Thoracic aorta (tissue), 2 donors: ENCODE data around the gene FER. TPM values are rescaled to one million over a fixed set of nuclear protein-coding genes. Genes with fewer than 3 reads are reported as not detected.

Source experiments
- ATAC-seq: fragments of 150-250 bp; one replicate; pipeline ENCODE4 v1.8.0; 2017; ENCODE audit warnings: low read depth; ENCODE audit not compliant: insufficient number of reproducible peaks, low FRiP score
- DNase-seq: peaks from one replicate; pipeline ENCODE4 v3.0.0-alpha.2; 2020; ENCODE audit warnings: low spot score
- H3K27ac ChIP-seq, 2 donors: fragments of 200-600 bp; sonication (generic); 1 replicate in 1 of 2; 2 replicates in 1 of 2; pipeline ENCODE4 v1.5.1; 2016; ENCODE audit warnings: mild to moderate bottlenecking in 2 of 2, moderate library complexity in 2 of 2
- H3K27me3 ChIP-seq: fragments of 200-600 bp; sonication (generic); replicated peaks from 2 replicates; pipeline ENCODE4 v1.6.0; 2016; ENCODE audit warnings: mild to moderate bottlenecking; ENCODE audit not compliant: insufficient read depth
- H3K36me3 ChIP-seq: fragments of 200-600 bp; sonication (generic); one replicate; pipeline ENCODE4 v1.5.1; 2016
- H3K4me1 ChIP-seq, 2 donors: fragments of 200-600 bp; sonication (generic); 1 replicate in 1 of 2; 2 replicates in 1 of 2; pipeline versions ENCODE4 v1.5.1 to v1.6.0; 2016; ENCODE audit warnings: low read depth in 2 of 2, mild to moderate bottlenecking in 1 of 2; ENCODE audit not compliant: control insufficient read depth in 1 of 2
- H3K4me3 ChIP-seq: fragments of 200-600 bp; sonication (generic); 2 replicates; pipeline ENCODE4 v1.5.1; 2016; ENCODE audit warnings: mild to moderate bottlenecking
- H3K9me3 ChIP-seq: fragments of 200-600 bp; sonication (generic); 2 replicates; pipeline ENCODE4 v1.5.1; 2016
- total RNA-seq, 2 donors: library from RNA; depleted of rRNA; stranded (reverse); fragments of >200 nt; gene quantifications; one replicate each; pipeline versions ENCODE4 v1.1.0 to v1.2.3, GENCODE V29; 2016
- TF ChIP-seq, protein P1 (sequence below): fragments of 200-600 bp; sonication (generic); IDR thresholded peaks from one replicate; pipeline ENCODE4 v1.5.1; 2019; ENCODE audit warnings: antibody characterized with exemption

FER gene
- total RNA-seq, 2 donors from 2014 or later, result 15.6 to 38.1 TPM

DNA sequence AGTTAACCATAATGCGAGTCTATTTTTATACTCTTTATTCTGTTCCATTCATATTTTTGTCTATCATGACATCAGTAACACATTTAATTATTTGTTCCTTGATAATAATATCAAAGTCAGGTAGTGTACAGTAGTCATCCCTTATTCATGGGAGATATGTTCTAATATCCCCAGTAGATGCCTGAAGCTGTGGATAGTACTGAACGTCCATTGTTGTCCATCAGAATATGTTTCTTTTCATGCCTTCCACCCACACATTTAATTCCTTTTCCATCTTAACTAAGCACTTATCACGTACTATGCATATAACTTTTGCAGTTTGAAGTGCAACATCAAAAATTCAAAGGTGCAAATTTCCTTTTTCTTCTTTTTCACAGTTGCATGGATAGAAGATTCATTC lies 53.6 kb downstream of the FER start:
- TF ChIP-seq, protein P1, sequence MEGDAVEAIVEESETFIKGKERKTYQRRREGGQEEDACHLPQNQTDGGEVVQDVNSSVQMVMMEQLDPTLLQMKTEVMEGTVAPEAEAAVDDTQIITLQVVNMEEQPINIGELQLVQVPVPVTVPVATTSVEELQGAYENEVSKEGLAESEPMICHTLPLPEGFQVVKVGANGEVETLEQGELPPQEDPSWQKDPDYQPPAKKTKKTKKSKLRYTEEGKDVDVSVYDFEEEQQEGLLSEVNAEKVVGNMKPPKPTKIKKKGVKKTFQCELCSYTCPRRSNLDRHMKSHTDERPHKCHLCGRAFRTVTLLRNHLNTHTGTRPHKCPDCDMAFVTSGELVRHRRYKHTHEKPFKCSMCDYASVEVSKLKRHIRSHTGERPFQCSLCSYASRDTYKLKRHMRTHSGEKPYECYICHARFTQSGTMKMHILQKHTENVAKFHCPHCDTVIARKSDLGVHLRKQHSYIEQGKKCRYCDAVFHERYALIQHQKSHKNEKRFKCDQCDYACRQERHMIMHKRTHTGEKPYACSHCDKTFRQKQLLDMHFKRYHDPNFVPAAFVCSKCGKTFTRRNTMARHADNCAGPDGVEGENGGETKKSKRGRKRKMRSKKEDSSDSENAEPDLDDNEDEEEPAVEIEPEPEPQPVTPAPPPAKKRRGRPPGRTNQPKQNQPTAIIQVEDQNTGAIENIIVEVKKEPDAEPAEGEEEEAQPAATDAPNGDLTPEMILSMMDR, result no peak
- no peaks in the 10 kb centered on the region for H3K36me3 ChIP-seq
- no peak overlapping the region for H3K27ac ChIP-seq
- peaks cover 6% of the 10 kb centered on the region for H3K9me3 ChIP-seq
- H3K4me1 ChIP-seq, result peaks cover 6 to 12% of the 10 kb centered on the region in 2 donors
- H3K27me3 ChIP-seq, result no peaks in the 10 kb centered on the region
- no peak overlapping the region for H3K4me3 ChIP-seq
- no peak for DNase-seq
- no peak for ATAC-seq

DNA sequence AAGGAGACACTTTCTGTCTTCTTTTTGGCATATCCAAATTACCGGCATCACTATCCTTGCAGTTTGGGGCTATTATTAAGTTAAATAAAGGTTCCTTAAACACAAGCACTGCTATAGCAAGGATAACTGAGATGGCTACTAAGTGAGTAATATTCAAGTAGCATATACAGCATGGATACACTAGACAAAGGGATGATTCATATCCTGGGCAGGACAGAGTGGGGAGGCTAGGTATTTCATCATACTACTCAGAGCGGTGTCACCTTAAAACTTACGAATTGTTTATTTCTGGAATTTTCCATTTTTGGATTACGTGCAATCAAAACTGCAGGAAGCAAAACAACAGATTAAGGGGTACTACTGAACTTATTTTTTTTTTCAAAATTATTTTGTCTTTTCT lies 54.1 kb downstream of the FER start:
- no peak overlapping the region for H3K27ac ChIP-seq
- no peak for ATAC-seq

DNA sequence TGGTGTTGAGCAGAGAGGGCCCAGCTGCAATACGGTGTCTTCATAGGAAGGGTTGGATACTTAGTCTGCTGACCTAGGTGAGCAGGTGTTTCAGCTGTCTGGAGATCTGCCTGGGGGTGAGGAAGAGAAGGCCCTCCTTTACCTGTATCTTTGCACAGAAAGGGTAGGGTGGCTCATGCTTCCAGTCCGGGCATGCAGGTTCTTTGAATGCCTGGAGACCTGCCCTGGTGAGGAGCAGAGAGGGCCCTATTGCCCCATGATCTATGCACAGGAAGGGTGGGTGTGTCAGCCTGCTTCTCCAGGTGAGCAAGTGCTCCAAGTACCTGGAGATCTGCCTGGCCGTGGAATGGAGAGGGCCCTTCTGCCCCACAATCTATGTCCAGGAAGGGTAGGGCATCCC lies 63.0 kb downstream of the FER start:
- Histone ChIP-seq H3K4me3 (no peak overlapping the region), H3K4me1 (peaks cover 5 to 6% of the 10 kb centered on the region in 2 donors), H3K9me3 (no peaks in the 10 kb centered on the region), H3K36me3 (no peaks in the 10 kb centered on the region), H3K27me3 (no peaks in the 10 kb centered on the region), H3K27ac (no peak overlapping the region)
- TF ChIP-seq, protein P1, result no peak
- ATAC-seq, result no peak
- no peak for DNase-seq

More for the DNA sequence above, 54.1 kb downstream of the FER start:
- Histone ChIP-seq H3K27me3 (no peaks in the 10 kb centered on the region), H3K4me3 (no peak overlapping the region), H3K4me1 (peaks cover 6 to 12% of the 10 kb centered on the region in 2 donors), H3K9me3 (peaks cover 6% of the 10 kb centered on the region), H3K36me3 (no peaks in the 10 kb centered on the region)
- TF ChIP-seq, protein P1, result no peak
- no peak for DNase-seq

DNA sequence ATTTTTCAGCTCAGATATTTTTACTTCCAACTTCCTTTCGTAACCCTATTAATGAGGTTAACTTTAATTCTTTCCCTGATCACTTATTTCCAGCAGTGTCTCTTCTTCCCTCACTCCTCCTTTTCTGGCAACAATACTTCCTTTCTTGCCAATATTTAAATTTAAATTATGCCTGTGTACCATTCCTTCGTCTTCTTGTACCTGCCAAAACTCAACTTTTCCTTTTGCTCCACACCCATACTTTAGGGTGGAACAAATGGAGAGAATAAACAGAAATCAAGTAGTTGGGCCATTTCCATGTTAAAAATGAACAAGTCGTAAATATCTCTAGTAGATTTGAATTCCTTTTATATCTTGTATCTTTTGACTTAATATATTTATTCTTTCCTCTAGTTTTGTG lies 66.0 kb downstream of the FER start:
- Histone ChIP-seq H3K4me1 (peaks cover 10 to 19% of the 10 kb centered on the region in 2 donors), H3K27ac (no peak overlapping the region)

GRCh38 chr5:108814551-108814950 lies 66.9 kb downstream of the FER start:
- H3K36me3 ChIP-seq, result no peaks in the 10 kb centered on the region
- ATAC-seq, result no peak
- TF ChIP-seq, protein P1, result no peak
- peaks cover 10 to 21% of the 10 kb centered on the region in 2 donors for H3K4me1 ChIP-seq
- H3K9me3 ChIP-seq, result no peaks in the 10 kb centered on the region
- peak overlapping the region in 1 of 2 donors; percentile 27 for H3K27ac ChIP-seq
- no peak overlapping the region for H3K4me3 ChIP-seq
- H3K27me3 ChIP-seq, result no peaks in the 10 kb centered on the region
- DNase-seq, result no peak

More for the DNA sequence above, 66.0 kb downstream of the FER start:
- Histone ChIP-seq H3K9me3 (no peaks in the 10 kb centered on the region), H3K36me3 (no peaks in the 10 kb centered on the region), H3K4me3 (no peak overlapping the region), H3K27me3 (no peaks in the 10 kb centered on the region)
- ATAC-seq (no peak), DNase-seq (no peak)
- TF ChIP-seq, protein P1, result no peak
